ENCODE measurements around the gene MOSPD3. TPM values are rescaled to one million over a fixed set of nuclear protein-coding genes. Genes with fewer than 3 reads are reported as not detected.

The MOSPD3 gene
- polyA plus RNA-seq, 1 of the 3 experiments (the other 2 are of a cell fraction): 61.7 TPM

GRCh38 chr7:100590077-100590737 lies 22.1 kb upstream of the MOSPD3 start:
- no peak overlapping the region for H3K27ac ChIP-seq (ENCODE audit: low read depth in 2 of 2, low read length in 1 of 2)
- WGBS (ENCODE audit: low lambda C conversion rate): 91% methylated on average over 20 of the region's 20 CpGs
- no peak for TF ChIP-seq TCF12 (IDR thresholded peaks at IDR 0.05)
- peaks cover 7% of the 10 kb centered on the region for H3K79me2 ChIP-seq (ENCODE audit: insufficient read depth)
- no peak overlapping the region for H2AFZ ChIP-seq (ENCODE audit: low read depth)
- no peaks in the 10 kb centered on the region for H3K9me2 ChIP-seq
- H3K4me3 ChIP-seq (ENCODE audit: low read depth in 2 of 2, low read length in 1 of 2): no peak overlapping the region
- ChIA-PET POLR2A (interaction anchor here (2.6 kb wide), 1 partner anchor 13 kb away, joined by 16 read pairs; the partner anchor contains the start of gene PCOLCE), CTCF (interaction anchor here (0.9 to 11.9 kb wide), 11 partner anchors 13 to 124 kb away, joined by 3 to 149 read pairs (median 6); partner anchors contain the start of gene POP7)
- no peaks in the 10 kb centered on the region for H3K36me3 ChIP-seq (replicated peaks in 1 of 2; ENCODE audit: control insufficient read depth in 1 of 2, insufficient read depth in 2 of 2, low read length in 1 of 2)
- H3F3A ChIP-seq (replicated peaks; ENCODE audit: insufficient read depth): peaks cover 7% of the 10 kb centered on the region
- no peaks in the 10 kb centered on the region for H3K27me3 ChIP-seq (ENCODE audit: insufficient read depth)
- no peaks in the 10 kb centered on the region for H3K9me3 ChIP-seq
- H3K4me1 ChIP-seq (ENCODE audit: control insufficient read depth in 1 of 2, insufficient read depth in 2 of 2, low read depth in 1 of 2, low read length in 1 of 2): peaks cover 0 to 3% of the 10 kb centered on the region in 2 experiments; a peak in 1 of 4 replicates
- no peak overlapping the region for H3K9ac ChIP-seq
- DNase-seq: no peak
- H4K20me1 ChIP-seq (ENCODE audit: insufficient read depth): peaks cover 4% of the 10 kb centered on the region
- H3K4me2 ChIP-seq: no peak overlapping the region

GRCh38 chr7:100591596-100591995 lies 20.7 kb upstream of the MOSPD3 start:
- Histone ChIP-seq H3K27ac (ENCODE audit: low read depth in 2 of 2, low read length in 1 of 2) (no peak overlapping the region), H4K20me1 (ENCODE audit: insufficient read depth) (no peaks in the 10 kb centered on the region), H3K4me3 (ENCODE audit: low read depth in 2 of 2, low read length in 1 of 2) (no peak overlapping the region), H2AFZ (ENCODE audit: low read depth) (no peak overlapping the region), H3K36me3 (replicated peaks in 1 of 2; ENCODE audit: control insufficient read depth in 1 of 2, insufficient read depth in 2 of 2, low read length in 1 of 2) (no peaks in the 10 kb centered on the region), H3K4me1 (ENCODE audit: control insufficient read depth in 1 of 2, insufficient read depth in 2 of 2, low read depth in 1 of 2, low read length in 1 of 2) (no peaks in the 10 kb centered on the region; a peak in 1 of 4 replicates), H3K9ac (no peak overlapping the region), H3K9me2 (no peaks in the 10 kb centered on the region), H3F3A (replicated peaks; ENCODE audit: insufficient read depth) (peaks cover 7% of the 10 kb centered on the region), H3K9me3 (no peaks in the 10 kb centered on the region), H3K4me2 (no peak overlapping the region), H3K27me3 (ENCODE audit: insufficient read depth) (no peaks in the 10 kb centered on the region), H3K79me2 (ENCODE audit: insufficient read depth) (no peaks in the 10 kb centered on the region)
- DNase-seq: no peak
- WGBS (ENCODE audit: low lambda C conversion rate): 93% methylated on average over 17 of the region's 17 CpGs
- ChIA-PET CTCF (interaction anchor here (0.8 to 11.9 kb wide), 9 partner anchors 8 to 114 kb away, joined by 3 to 149 read pairs (median 4); partner anchors contain the start of genes PCOLCE and POP7), POLR2A (no interaction called here)
- TF ChIP-seq TAF1 (IDR thresholded peaks at IDR 0.05; ENCODE audit: borderline replicate concordance, low read depth, low read length): no peak
- TF ChIP-seq GABPA (IDR thresholded peaks at IDR 0.05; ENCODE audit: low read depth): no peak
- no peak for TF ChIP-seq FOSL2 (IDR thresholded peaks at IDR 0.05; ENCODE audit: borderline replicate concordance, low read depth)
- TF ChIP-seq EP300 (IDR thresholded peaks at IDR 0.05; ENCODE audit: borderline replicate concordance in 1 of 2, low read depth in 1 of 2, low read length in 1 of 2): no peak
- no peak for TF ChIP-seq IRF3 (IDR thresholded peaks at IDR 0.05; ENCODE audit: low read depth, low read length)
- no peak for TF ChIP-seq RFX5 (IDR thresholded peaks at IDR 0.05; ENCODE audit: low read length)
- TF ChIP-seq RAD21 (IDR thresholded peaks at IDR 0.05; ENCODE audit: low read length): no peak
- no peak for TF ChIP-seq CTCF (IDR thresholded peaks at IDR 0.05)
- no peak for TF ChIP-seq MEF2A (IDR thresholded peaks at IDR 0.05; ENCODE audit: borderline replicate concordance, low read depth)
- TF ChIP-seq USF2 (IDR thresholded peaks at IDR 0.05; ENCODE audit: borderline replicate concordance, low read depth, low read length): no peak
- no peak for TF ChIP-seq YY1 (IDR thresholded peaks at IDR 0.05; ENCODE audit: low read depth)
- no peak for TF ChIP-seq RCOR1 (IDR thresholded peaks at IDR 0.05; ENCODE audit: low read length)

Data from SK-N-SH (cell line).